GDM1 (cell line): ENCODE data around the gene RXFP1.
A peak's percentile ranks its signal among the peaks of the same experiment; 100 is the strongest.

Experiments used
- DNase-seq: peaks from one replicate; lab custom pipeline; 2025; lab: John Stamatoyannopoulos, UW

The RXFP1 gene

GRCh38 chr4:158671915-158672806 is 150.5 kb downstream of the RXFP1 start, which contains the start of gene ETFDH:
Gene ETFDH, plus strand, starts transcription at chr4:158672296. Its CDS starts 161 bp downstream, at chr4:158672457.
- DNase-seq, result peak; percentile 99

- no peak for DNase-seq
These were observed 152.0 kb downstream of the RXFP1 start for GRCh38 chr4:158673633-158674032.

GRCh38 chr4:158676076-158676475 is 154.4 kb downstream of the RXFP1 start:
- no peak for DNase-seq

- no peak for DNase-seq
These were observed 157.1 kb downstream of the RXFP1 start for GRCh38 chr4:158678767-158679166.

- DNase-seq, result no peak
These were observed 159.9 kb downstream of the RXFP1 start for GRCh38 chr4:158681629-158682028.

- DNase-seq, result no peak
These were observed 160.4 kb downstream of the RXFP1 start for GRCh38 chr4:158682066-158682465.

- DNase-seq, result no peak
These were observed 167.1 kb downstream of the RXFP1 start for GRCh38 chr4:158688813-158689212.
